Measurements from ENCODE around the gene ALK. TPM values are rescaled to one million over a fixed set of nuclear protein-coding genes. Genes with fewer than 3 reads are reported as not detected.

ALK gene
- total RNA-seq, 2 experiments from 2014 or later = not detected

DNA sequence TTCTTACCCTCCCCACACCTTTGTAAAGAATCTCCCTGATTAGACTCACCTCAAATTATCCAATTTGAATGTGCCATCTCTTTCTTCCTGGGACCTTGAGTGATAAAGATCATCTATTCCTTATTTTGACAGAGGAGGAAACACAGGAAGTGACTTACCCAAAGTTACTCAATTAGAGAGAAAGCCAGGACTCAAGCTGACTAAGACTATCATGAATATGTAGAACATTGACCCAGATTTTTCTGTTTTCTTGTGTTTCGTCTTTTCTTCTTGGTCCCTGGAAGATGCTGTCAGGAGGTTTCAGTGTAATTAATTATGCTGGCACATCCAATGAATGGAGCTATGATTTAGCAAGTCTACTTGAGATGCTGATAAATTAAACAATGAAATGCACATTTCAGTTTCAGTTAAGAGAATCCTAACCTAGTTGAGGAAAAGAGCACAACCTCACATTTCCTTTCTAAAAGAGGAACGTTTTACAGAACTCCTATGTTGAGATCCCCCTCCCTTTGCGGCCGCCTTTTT is 425.8 kb downstream of the ALK start:
- POLR2A ChIA-PET = no interaction called here
- ATAC-seq (ENCODE audit: low read depth) (no peak), DNase-seq (no peak)
- H3K27ac Mint-ChIP-seq = no peak overlapping the region
- no peak overlapping the region for H3K4me3 Mint-ChIP-seq
- H3K27me3 Mint-ChIP-seq = peaks cover 6% of the 10 kb centered on the region
- H3K9me3 Mint-ChIP-seq = no peaks in the 10 kb centered on the region
- H3K4me1 Mint-ChIP-seq = no peaks in the 10 kb centered on the region
- H3K36me3 Mint-ChIP-seq = no peaks in the 10 kb centered on the region

- Mint-ChIP-seq H3K9me3 (no peaks in the 10 kb centered on the region), H3K4me1 (no peaks in the 10 kb centered on the region), H3K27me3 (peaks cover 6% of the 10 kb centered on the region), H3K36me3 (no peaks in the 10 kb centered on the region), H3K4me3 (no peak overlapping the region), H3K27ac (no peak overlapping the region)
- POLR2A ChIA-PET = no interaction called here
- ATAC-seq (ENCODE audit: low read depth) (no peak), DNase-seq (no peak)
These were observed 426.3 kb downstream of the ALK start for GRCh38 chr2:29495068-29495467.

GRCh38 chr2:29492701-29493100 is 428.7 kb downstream of the ALK start:
- Mint-ChIP-seq H3K9me3 (no peaks in the 10 kb centered on the region), H3K27me3 (peaks cover 6% of the 10 kb centered on the region), H3K4me1 (no peaks in the 10 kb centered on the region), H3K4me3 (no peak overlapping the region), H3K36me3 (no peaks in the 10 kb centered on the region), H3K27ac (no peak overlapping the region)
- ATAC-seq (ENCODE audit: low read depth) = no peak
- no peak for DNase-seq
- POLR2A ChIA-PET = no interaction called here

DNA sequence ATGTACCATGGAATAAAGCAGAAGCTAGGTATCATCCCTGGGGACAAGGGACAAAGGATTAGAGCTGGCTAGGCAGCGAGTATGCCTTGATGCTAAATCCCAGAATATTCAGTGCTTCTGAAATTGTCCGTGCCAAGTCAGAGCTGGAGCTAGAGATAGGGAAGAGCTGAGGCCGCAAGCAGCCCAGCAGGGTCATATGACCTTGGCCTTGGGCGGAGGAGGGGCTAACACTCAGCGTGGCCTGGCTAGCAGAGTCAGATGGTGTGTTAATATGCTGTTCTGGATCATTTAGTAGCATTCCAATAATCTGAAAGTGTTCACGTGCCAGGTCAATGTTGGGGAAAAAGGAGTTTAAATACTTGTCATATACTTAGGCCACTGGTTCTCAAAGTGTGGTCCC is 431.3 kb downstream of the ALK start:
- no peak overlapping the region for H3K4me3 Mint-ChIP-seq
- H3K36me3 Mint-ChIP-seq = no peaks in the 10 kb centered on the region
- H3K4me1 Mint-ChIP-seq = no peaks in the 10 kb centered on the region
- no peak overlapping the region for H3K27ac Mint-ChIP-seq
- DNase-seq = no peak
- POLR2A ChIA-PET = no interaction called here
- H3K9me3 Mint-ChIP-seq = no peaks in the 10 kb centered on the region
- peaks cover 7% of the 10 kb centered on the region for H3K27me3 Mint-ChIP-seq
- ATAC-seq (ENCODE audit: low read depth) = no peak

DNA sequence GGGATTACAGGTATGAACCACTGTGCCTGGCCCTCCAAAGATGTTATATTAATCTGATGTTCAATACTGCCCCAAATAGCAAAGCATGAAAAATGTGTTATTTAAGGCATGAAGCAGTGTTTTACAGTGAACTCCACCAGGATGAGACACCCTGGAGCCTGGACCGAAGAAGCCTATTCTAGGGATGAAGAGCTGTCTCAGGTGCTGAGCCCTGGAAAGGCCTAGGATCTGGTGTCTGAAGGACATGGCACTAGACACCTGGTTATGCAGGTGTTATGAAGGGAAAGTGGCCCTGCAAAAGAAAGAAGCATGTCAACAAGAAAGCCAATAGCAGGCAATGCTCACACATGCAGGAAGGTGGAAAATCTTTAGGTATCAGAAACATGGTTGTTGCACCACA is 431.8 kb downstream of the ALK start:
- POLR2A ChIA-PET = no interaction called here
- no peak for DNase-seq

DNA sequence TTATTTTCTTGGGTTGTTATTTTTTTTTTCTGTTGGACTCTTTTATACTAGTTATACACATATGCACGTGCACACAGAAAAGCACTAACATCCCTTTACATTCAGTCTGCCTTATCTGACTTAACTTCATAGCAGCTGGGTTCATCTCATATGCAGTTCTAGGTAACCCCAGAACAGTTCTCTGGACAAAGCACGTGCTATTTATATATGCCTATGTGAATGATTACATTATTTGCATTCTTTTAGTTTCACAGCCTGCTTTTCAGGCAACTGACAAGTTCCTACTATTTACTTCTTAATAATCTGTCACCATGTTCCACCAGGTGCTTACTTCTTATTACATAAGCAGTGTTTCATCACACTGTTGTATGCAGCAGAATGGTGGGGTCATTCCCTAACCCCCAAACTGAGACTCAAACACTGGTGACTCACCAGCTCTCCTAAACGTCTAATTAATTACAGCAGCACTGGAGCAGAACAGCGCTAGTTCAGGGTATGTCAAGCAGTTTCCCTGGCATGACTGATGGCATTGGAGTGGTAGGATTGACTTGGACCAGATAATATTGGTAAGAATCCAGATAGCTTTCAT is 433.3 kb downstream of the ALK start:
- Mint-ChIP-seq H3K27ac (no peak overlapping the region), H3K36me3 (no peaks in the 10 kb centered on the region), H3K4me3 (no peak overlapping the region), H3K4me1 (no peaks in the 10 kb centered on the region), H3K27me3 (peaks cover 8% of the 10 kb centered on the region), H3K9me3 (no peaks in the 10 kb centered on the region)
- no peak for ATAC-seq (ENCODE audit: low read depth)
- no peak for DNase-seq
- POLR2A ChIA-PET = no interaction called here

More for the DNA sequence above, 431.8 kb downstream of the ALK start:
- H3K27me3 Mint-ChIP-seq = peaks cover 8% of the 10 kb centered on the region
- H3K4me3 Mint-ChIP-seq = no peak overlapping the region
- H3K9me3 Mint-ChIP-seq = no peaks in the 10 kb centered on the region
- H3K27ac Mint-ChIP-seq = no peak overlapping the region
- no peaks in the 10 kb centered on the region for H3K36me3 Mint-ChIP-seq
- H3K4me1 Mint-ChIP-seq = no peaks in the 10 kb centered on the region
- ATAC-seq (ENCODE audit: low read depth) = no peak

GRCh38 chr2:29485631-29486030 is 435.8 kb downstream of the ALK start:
- ATAC-seq (ENCODE audit: low read depth) (no peak), DNase-seq (no peak)
- H3K9me3 Mint-ChIP-seq = no peaks in the 10 kb centered on the region
- H3K4me3 Mint-ChIP-seq = no peak overlapping the region
- no peaks in the 10 kb centered on the region for H3K36me3 Mint-ChIP-seq
- H3K4me1 Mint-ChIP-seq = no peaks in the 10 kb centered on the region
- H3K27me3 Mint-ChIP-seq = peaks cover 12% of the 10 kb centered on the region
- H3K27ac Mint-ChIP-seq = no peak overlapping the region
- POLR2A ChIA-PET = no interaction called here

DNA sequence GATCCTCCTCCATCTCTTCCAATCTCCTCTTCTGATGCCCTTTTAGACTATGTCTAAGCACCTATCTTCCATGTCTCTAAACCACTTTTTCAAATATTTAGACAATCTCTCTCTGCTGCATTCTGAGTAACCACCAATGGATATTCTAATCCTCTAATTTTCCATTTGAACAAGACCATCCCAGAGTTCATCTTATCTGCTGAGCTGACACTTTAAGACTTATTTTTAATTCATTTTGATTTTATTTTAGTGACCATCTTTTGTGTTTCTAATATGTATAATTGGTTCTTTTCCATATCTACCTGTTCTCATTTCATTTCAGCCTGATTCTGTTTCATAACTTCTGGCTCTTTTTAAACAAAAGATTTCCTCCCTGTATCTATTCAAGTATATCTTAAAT is 436.3 kb downstream of the ALK start:
- DNase-seq = no peak
- H3K36me3 Mint-ChIP-seq = no peaks in the 10 kb centered on the region
- ATAC-seq (ENCODE audit: low read depth) = no peak
- H3K27me3 Mint-ChIP-seq = peaks cover 15% of the 10 kb centered on the region
- no peak overlapping the region for H3K4me3 Mint-ChIP-seq
- no peak overlapping the region for H3K27ac Mint-ChIP-seq
- no peaks in the 10 kb centered on the region for H3K4me1 Mint-ChIP-seq
- POLR2A ChIA-PET = no interaction called here
- no peaks in the 10 kb centered on the region for H3K9me3 Mint-ChIP-seq

DNA sequence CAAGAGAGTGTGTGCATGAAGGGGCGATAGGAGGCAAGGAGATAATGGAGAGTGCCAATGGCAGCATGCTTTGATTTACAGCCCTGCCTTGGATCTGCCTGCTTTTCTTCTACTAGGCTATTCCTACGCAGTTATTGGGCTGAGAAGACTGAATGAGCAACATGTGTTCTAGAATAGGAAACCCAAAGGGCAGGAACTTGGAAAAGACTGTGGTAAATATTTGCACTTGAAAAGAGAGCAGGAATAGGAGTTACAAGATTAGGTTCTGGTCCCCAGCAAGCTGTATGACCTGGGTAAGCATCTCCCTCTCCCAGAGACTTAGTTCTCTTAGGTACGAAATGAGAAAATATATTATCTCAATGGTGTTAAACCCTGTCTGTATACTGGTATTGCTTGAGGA is 438.5 kb downstream of the ALK start:
- Mint-ChIP-seq H3K36me3 (no peaks in the 10 kb centered on the region), H3K27ac (no peak overlapping the region), H3K27me3 (peaks cover 22% of the 10 kb centered on the region), H3K4me1 (no peaks in the 10 kb centered on the region), H3K9me3 (no peaks in the 10 kb centered on the region), H3K4me3 (no peak overlapping the region)
- ATAC-seq (ENCODE audit: low read depth) (no peak), DNase-seq (no peak)
- POLR2A ChIA-PET = no interaction called here

GRCh38 chr2:29482348-29482747 is 439.0 kb downstream of the ALK start:
- no peak for DNase-seq
- H3K27me3 Mint-ChIP-seq = peaks cover 23% of the 10 kb centered on the region
- no peaks in the 10 kb centered on the region for H3K9me3 Mint-ChIP-seq
- no peaks in the 10 kb centered on the region for H3K4me1 Mint-ChIP-seq
- H3K36me3 Mint-ChIP-seq = no peaks in the 10 kb centered on the region
- POLR2A ChIA-PET = no interaction called here
- H3K4me3 Mint-ChIP-seq = no peak overlapping the region
- ATAC-seq (ENCODE audit: low read depth) = no peak
- no peak overlapping the region for H3K27ac Mint-ChIP-seq

DNA sequence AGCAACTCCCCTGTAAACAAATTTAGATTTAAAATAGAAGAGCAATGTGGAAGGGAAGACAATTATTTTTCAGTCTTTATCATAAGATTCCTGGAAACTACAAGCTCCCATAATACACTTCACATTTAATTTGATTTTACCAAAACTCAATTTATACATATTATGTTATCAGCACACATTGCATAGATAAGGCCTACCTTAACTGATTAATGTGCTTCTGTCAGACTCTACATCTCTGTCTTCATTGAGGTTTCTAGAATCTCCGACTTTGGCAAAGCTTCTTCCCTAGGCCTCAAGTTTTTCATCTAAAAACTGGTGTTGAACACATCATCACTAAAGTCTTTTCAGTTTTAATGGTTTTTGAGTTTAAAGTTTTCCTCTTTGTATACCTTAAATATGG is 440.1 kb downstream of the ALK start:
- DNase-seq = no peak
- Mint-ChIP-seq H3K9me3 (no peaks in the 10 kb centered on the region), H3K4me1 (no peaks in the 10 kb centered on the region), H3K27ac (no peak overlapping the region), H3K4me3 (no peak overlapping the region), H3K36me3 (no peaks in the 10 kb centered on the region), H3K27me3 (peaks cover 21% of the 10 kb centered on the region)
- ATAC-seq (ENCODE audit: low read depth) = no peak
- POLR2A ChIA-PET = no interaction called here

- DNase-seq = no peak
- Mint-ChIP-seq H3K36me3 (no peaks in the 10 kb centered on the region), H3K27ac (no peak overlapping the region), H3K4me3 (no peak overlapping the region), H3K9me3 (no peaks in the 10 kb centered on the region), H3K4me1 (no peaks in the 10 kb centered on the region), H3K27me3 (peaks cover 17% of the 10 kb centered on the region)
- ATAC-seq (ENCODE audit: low read depth) = no peak
- POLR2A ChIA-PET = no interaction called here
These were observed 441.0 kb downstream of the ALK start for GRCh38 chr2:29480426-29480825.

DNA sequence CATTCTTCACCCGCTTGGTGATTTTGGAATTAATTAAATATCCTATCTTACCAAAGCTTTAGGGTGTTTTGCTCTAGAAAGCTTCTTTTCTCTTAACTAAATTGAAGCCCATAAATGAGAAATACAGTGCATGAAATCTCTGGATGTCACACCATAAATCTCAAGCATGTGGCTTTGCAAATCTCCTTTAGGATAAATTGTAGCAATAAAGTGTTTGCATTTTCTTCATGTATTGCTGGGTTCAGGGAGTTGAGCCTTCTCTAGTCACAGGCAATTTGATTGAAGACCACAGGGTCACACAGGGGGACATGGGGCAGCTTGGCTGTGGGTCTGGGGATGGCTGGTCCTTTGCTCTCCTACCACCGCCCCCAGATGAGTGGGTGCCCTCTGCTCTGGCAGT is 442.0 kb downstream of the ALK start:
- ATAC-seq (ENCODE audit: low read depth) (no peak), DNase-seq (no peak)
- H3K27me3 Mint-ChIP-seq = peaks cover 15% of the 10 kb centered on the region
- no peak overlapping the region for H3K4me3 Mint-ChIP-seq
- H3K9me3 Mint-ChIP-seq = no peaks in the 10 kb centered on the region
- H3K27ac Mint-ChIP-seq = no peak overlapping the region
- POLR2A ChIA-PET = no interaction called here
- H3K36me3 Mint-ChIP-seq = no peaks in the 10 kb centered on the region
- no peaks in the 10 kb centered on the region for H3K4me1 Mint-ChIP-seq

- POLR2A ChIA-PET = no interaction called here
- no peak overlapping the region for H3K4me3 Mint-ChIP-seq
- no peak overlapping the region for H3K27ac Mint-ChIP-seq
- no peaks in the 10 kb centered on the region for H3K9me3 Mint-ChIP-seq
- H3K27me3 Mint-ChIP-seq = peaks cover 15% of the 10 kb centered on the region
- DNase-seq = no peak
- no peaks in the 10 kb centered on the region for H3K36me3 Mint-ChIP-seq
- ATAC-seq (ENCODE audit: low read depth) = no peak
- H3K4me1 Mint-ChIP-seq = no peaks in the 10 kb centered on the region
These were observed 442.7 kb downstream of the ALK start for GRCh38 chr2:29478641-29479040.

GRCh38 chr2:29477186-29477585 is 444.2 kb downstream of the ALK start:
- ATAC-seq (ENCODE audit: low read depth) (no peak), DNase-seq (no peak)
- no peaks in the 10 kb centered on the region for H3K9me3 Mint-ChIP-seq
- POLR2A ChIA-PET = no interaction called here
- H3K27me3 Mint-ChIP-seq = peaks cover 13% of the 10 kb centered on the region
- H3K4me3 Mint-ChIP-seq = no peak overlapping the region
- no peak overlapping the region for H3K27ac Mint-ChIP-seq
- H3K4me1 Mint-ChIP-seq = no peaks in the 10 kb centered on the region
- H3K36me3 Mint-ChIP-seq = no peaks in the 10 kb centered on the region
